ENCODE results near the gene GRAMD4. TPM values are rescaled to one million over a fixed set of nuclear protein-coding genes. Genes with fewer than 3 reads are reported as not detected.

Gene GRAMD4
- total RNA-seq, 2 experiments from 2014 or later = 50.4 to 52.0 TPM

DNA sequence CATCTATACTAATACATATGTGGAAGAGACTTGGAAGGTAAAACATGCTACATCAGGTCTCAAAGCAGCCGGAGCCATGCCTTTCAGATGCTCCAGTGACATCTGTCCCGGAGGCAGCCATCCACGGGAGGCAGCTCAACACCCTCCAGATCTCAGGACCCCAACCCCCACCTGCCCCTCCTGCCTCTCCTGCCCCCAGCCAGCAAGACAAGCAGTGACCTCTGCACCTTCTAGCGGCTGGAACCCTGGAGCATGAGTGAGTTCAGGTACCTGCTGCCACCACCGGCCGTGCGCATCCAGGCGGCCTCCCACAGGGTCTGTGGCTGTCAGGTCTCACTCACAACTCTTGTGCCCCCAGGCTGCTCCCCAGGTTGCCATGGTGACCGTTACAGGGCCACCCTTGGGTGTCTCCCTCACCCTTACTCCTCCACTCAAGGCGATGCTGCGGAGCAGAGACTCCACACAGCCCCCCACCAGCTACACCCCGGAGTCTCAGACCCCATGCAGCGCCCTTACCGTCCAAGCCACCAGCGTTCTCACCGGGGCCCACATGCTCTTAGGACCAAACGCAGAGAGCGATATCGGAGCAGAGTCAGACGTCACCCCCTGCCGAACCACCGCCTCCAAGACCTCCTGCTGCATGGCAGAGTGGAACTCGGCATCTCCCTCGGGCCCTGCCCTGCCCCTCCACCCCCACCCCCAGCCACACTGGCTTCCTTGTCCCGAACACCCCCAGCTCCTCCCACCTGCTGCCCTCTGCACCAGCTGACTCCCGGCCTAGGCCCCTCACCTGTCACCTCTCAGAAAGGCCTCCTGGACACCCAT lies 83.2 kb downstream of the GRAMD4 start:
- H3K4me1 Mint-ChIP-seq (ENCODE audit: low read depth) = no peaks in the 10 kb centered on the region
- peaks cover 45% of the 10 kb centered on the region for H3K36me3 Mint-ChIP-seq
- no peaks in the 10 kb centered on the region for H3K27me3 Mint-ChIP-seq
- no peak overlapping the region for H3K27ac Mint-ChIP-seq
- intact Hi-C loops (cut with micrococcal nuclease) = no loop called here
- CTCF ChIA-PET = interaction anchor here (1.2 kb wide), 1 partner anchor 140 kb away, joined by 6 read pairs; no protein-coding TSS in a partner anchor
- no peak overlapping the region for H3K4me3 Mint-ChIP-seq
- POLR2A ChIA-PET = no interaction called here
- H3K9me3 Mint-ChIP-seq = no peaks in the 10 kb centered on the region
- no peak for DNase-seq

DNA sequence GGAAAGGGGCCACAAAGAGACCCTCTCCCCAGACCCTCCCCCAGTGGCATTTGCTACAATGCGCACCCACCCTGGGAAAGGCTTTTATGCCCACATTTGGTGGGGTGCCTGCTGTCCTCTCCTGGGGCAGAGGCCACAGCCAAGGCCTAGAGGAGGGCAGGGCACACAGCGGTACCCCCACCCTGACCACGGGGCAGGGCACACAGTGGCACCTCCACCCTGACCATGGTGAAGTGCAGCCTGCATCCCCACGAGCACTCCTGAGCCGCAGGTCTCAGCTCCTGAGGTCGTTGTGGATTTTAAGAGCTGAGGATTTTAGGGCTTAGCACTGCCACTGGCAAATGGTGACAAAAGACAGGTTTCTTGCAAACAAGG lies 83.8 kb downstream of the GRAMD4 start:
- Mint-ChIP-seq H3K9me3 (no peaks in the 10 kb centered on the region), H3K27ac (no peak overlapping the region), H3K36me3 (peaks cover 46% of the 10 kb centered on the region), H3K4me1 (ENCODE audit: low read depth) (no peaks in the 10 kb centered on the region), H3K4me3 (no peak overlapping the region), H3K27me3 (no peaks in the 10 kb centered on the region)
- intact Hi-C loops (cut with micrococcal nuclease) = no loop called here
- no peak for DNase-seq
- CTCF ChIA-PET = no interaction called here
- POLR2A ChIA-PET = no interaction called here

DNA sequence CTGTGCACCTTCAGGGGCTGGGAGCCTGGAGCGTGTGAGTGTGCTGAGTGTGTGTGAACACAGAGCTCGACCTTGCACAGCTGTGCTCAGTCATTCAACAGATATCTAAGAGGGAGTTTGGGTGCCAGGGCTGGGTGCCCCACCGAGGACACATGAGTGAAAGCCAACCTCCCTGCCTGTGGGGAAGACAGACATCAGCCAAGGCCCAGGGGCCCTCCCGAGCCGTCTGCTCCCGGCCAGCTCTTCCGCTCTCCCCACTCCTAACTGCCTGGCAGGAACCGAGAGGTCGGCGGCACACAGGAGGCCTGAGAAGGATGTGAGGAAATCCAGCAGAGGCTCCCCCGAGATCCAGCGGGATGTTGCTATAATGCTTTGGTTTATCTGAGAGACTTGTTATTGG lies 85.9 kb downstream of the GRAMD4 start:
- peaks cover 53% of the 10 kb centered on the region for H3K36me3 Mint-ChIP-seq
- POLR2A ChIA-PET = no interaction called here
- intact Hi-C loops (cut with micrococcal nuclease) = no loop called here
- H3K4me1 Mint-ChIP-seq (ENCODE audit: low read depth) = peaks cover 7% of the 10 kb centered on the region
- no peak overlapping the region for H3K27ac Mint-ChIP-seq
- no peak for DNase-seq
- CTCF ChIA-PET = no interaction called here
- no peak overlapping the region for H3K4me3 Mint-ChIP-seq
- no peaks in the 10 kb centered on the region for H3K9me3 Mint-ChIP-seq
- no peaks in the 10 kb centered on the region for H3K27me3 Mint-ChIP-seq

DNA sequence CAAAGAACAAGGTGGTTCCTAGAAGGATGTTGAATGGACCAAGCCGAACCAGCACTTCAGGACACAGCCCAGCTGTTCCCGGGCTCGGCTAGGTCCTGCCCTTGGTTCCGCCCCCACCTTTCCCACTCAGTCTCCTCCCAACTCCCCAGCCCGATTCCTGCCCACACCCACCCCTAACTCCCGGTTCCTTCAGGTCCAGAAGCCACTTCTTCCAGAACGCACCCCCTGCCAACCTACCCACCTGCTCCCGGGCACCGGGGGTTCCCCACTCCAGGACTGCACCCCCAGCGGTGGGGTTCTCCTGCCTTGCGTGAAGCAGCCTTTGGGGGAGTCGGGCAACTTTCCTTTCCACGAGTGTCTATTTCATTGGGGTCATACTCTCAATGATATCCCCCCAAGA lies 87.1 kb downstream of the GRAMD4 start:
- H3K27me3 Mint-ChIP-seq = no peaks in the 10 kb centered on the region
- peaks cover 60% of the 10 kb centered on the region for H3K36me3 Mint-ChIP-seq
- intact Hi-C loops (cut with micrococcal nuclease) = no loop called here
- CTCF ChIA-PET = no interaction called here
- no peak overlapping the region for H3K4me3 Mint-ChIP-seq
- DNase-seq = no peak
- peaks cover 9% of the 10 kb centered on the region for H3K4me1 Mint-ChIP-seq (ENCODE audit: low read depth)
- no peak overlapping the region for H3K27ac Mint-ChIP-seq
- POLR2A ChIA-PET = no interaction called here
- no peaks in the 10 kb centered on the region for H3K9me3 Mint-ChIP-seq

DNA sequence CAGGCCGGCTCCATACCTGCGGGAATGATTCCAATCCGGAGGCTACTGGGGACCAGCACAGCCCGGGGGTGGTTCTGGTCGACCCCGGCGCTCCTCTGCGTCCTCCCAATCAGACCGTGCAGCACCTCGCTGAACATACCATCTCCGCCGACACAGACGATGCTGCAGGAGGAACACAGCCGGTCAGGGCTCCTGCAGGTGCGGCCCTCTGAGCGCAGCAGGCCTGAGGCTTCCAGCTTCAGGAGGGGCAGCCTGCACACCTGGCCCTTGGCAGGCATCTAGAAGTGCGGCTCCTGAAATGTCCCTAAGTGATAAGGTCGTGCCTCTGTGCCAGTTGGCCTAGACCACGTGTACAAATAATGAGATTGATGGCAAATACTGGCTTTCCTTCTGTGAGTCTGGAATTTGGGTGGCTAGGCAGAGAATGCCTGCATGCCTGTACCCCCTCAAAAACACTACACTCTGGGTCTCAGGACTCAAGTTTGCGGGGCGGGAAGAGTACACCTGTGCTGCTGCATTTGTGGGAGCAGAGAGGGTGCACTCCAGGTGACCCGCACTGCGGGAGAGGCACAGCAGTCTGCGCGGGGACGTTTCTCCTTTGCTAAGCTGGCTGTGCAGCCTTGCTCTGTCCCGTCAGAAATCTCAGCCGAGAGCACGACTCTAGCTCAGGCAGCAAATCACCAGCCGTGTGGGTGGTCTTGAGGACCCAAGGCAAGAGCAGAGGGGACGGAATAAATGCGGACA lies 87.8 kb downstream of the GRAMD4 start:
- peaks cover 63% of the 10 kb centered on the region for H3K36me3 Mint-ChIP-seq
- H3K4me3 Mint-ChIP-seq = no peak overlapping the region
- H3K27me3 Mint-ChIP-seq = no peaks in the 10 kb centered on the region
- H3K27ac Mint-ChIP-seq = no peak overlapping the region
- ChIA-PET CTCF (no interaction called here), POLR2A (no interaction called here)
- no peaks in the 10 kb centered on the region for H3K9me3 Mint-ChIP-seq
- peaks cover 11% of the 10 kb centered on the region for H3K4me1 Mint-ChIP-seq (ENCODE audit: low read depth)
- no peak for DNase-seq
- intact Hi-C loops (cut with micrococcal nuclease) = no loop called here

DNA sequence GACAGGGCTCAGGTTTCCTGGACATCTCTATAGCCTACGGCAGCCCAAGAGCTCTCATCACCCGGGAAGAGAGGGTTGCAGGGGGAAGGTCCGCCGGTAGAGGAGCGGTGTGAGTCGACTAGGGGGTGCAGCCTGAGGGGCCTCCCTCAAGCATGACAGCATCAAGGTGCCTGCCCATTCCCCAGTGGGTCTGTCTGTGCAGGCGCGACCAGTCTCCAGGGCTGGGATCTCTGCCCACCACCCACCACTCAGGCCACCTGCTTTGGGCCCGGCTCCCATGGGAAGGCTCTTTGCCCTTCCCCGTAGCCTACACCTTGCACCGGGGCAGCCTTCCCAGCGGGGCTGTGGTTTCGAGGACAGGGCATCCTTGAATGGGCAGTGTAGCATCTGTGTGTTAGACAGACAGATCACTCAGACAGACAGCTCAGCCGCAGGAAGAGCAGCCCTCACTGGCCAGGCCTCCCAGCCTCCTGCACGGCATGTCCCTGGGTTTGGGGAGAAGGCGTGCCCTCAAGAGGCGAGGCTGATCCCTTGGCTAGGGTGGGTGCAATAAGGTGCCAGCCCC lies 88.7 kb downstream of the GRAMD4 start:
- H3K27me3 Mint-ChIP-seq = no peaks in the 10 kb centered on the region

DNA sequence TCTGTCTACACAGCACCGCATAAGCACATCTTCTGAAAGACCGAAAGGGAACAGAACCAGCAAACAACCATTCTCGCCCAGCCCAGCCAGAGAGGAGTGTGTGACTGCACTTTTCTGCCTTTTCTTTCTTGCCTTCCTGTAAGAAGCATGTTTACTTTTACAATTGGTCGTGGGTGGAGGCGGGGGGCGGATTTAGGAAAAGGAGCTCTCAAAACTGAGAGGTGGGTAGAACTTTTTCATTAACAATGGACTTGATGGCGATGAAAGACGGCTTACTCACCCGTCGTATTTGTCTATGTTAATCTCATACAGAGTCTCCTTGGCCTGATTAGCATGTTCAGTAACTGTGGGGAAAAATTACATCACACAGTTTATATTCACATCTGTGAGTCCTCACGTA lies 90.6 kb downstream of the GRAMD4 start:
- ChIA-PET POLR2A (no interaction called here), CTCF (no interaction called here)
- peaks cover 60% of the 10 kb centered on the region for H3K36me3 Mint-ChIP-seq
- H3K4me3 Mint-ChIP-seq = no peak overlapping the region
- H3K9me3 Mint-ChIP-seq = no peaks in the 10 kb centered on the region
- intact Hi-C loops (cut with micrococcal nuclease) = no loop called here
- H3K27ac Mint-ChIP-seq = peak overlapping the region; percentile 75
- peaks cover 25% of the 10 kb centered on the region for H3K4me1 Mint-ChIP-seq (ENCODE audit: low read depth)
- no peaks in the 10 kb centered on the region for H3K27me3 Mint-ChIP-seq
- DNase-seq = peak; percentile 29

More for the DNA sequence above, 88.7 kb downstream of the GRAMD4 start:
- H3K27ac Mint-ChIP-seq = no peak overlapping the region
- H3K4me3 Mint-ChIP-seq = no peak overlapping the region
- POLR2A ChIA-PET = no interaction called here
- intact Hi-C loops (cut with micrococcal nuclease) = no loop called here
- peaks cover 66% of the 10 kb centered on the region for H3K36me3 Mint-ChIP-seq
- CTCF ChIA-PET = no interaction called here
- no peaks in the 10 kb centered on the region for H3K9me3 Mint-ChIP-seq
- peaks cover 15% of the 10 kb centered on the region for H3K4me1 Mint-ChIP-seq (ENCODE audit: low read depth)
- no peak for DNase-seq

DNA sequence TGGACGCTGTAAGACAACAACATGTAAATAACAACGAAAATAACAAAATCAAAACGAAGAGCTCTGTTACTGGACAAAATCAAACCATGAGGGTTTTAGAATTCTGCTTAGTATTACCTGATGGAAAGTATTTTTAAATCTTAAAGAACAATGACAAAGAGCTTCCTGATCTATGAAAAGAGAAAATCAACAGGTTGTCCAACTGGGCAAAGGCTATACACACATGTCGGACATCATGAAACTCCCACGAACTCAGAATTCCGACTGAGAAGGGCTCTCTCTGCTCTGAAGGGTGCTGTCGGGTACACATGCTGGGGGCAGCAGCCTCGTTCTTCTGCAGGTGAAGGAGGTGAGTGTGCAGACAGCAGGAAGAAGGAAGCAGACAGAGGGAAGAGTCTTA lies 92.1 kb downstream of the GRAMD4 start:
- peaks cover 53% of the 10 kb centered on the region for H3K36me3 Mint-ChIP-seq
- POLR2A ChIA-PET = no interaction called here
- no peaks in the 10 kb centered on the region for H3K27me3 Mint-ChIP-seq
- H3K27ac Mint-ChIP-seq = no peak overlapping the region
- no peak for DNase-seq
- CTCF ChIA-PET = no interaction called here
- H3K4me3 Mint-ChIP-seq = no peak overlapping the region
- intact Hi-C loops (cut with micrococcal nuclease) = no loop called here
- peaks cover 25% of the 10 kb centered on the region for H3K4me1 Mint-ChIP-seq (ENCODE audit: low read depth)
- H3K9me3 Mint-ChIP-seq = no peaks in the 10 kb centered on the region

DNA sequence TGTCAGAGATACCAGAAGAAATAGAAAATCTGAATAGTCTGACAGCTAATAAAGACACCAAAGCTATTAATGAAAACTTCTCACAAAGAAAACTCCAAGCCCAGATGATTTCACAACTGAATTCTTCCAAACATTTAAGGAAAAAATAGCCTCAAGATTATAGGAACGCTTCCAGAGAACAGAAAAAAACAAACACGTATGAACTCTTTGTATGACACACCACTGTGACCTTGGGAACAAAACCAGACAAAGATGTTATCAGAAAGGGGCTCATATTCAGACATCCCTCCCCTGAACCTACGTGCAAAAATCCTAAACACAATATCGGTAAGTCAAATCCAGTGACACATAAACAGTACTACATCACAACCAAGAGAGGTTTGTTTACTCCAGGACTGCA lies 94.4 kb downstream of the GRAMD4 start:
- no peaks in the 10 kb centered on the region for H3K9me3 Mint-ChIP-seq
- no peaks in the 10 kb centered on the region for H3K27me3 Mint-ChIP-seq
- no peak overlapping the region for H3K4me3 Mint-ChIP-seq
- intact Hi-C loops (cut with micrococcal nuclease) = no loop called here
- ChIA-PET POLR2A (no interaction called here), CTCF (interaction anchor here (1.0 to 1.9 kb wide), 2 partner anchors 44 to 151 kb away, joined by 3 to 8 read pairs; no protein-coding TSS in a partner anchor)
- DNase-seq = no peak
- peaks cover 25% of the 10 kb centered on the region for H3K4me1 Mint-ChIP-seq (ENCODE audit: low read depth)
- H3K27ac Mint-ChIP-seq = peak overlapping the region; percentile 28
- peaks cover 46% of the 10 kb centered on the region for H3K36me3 Mint-ChIP-seq

DNA sequence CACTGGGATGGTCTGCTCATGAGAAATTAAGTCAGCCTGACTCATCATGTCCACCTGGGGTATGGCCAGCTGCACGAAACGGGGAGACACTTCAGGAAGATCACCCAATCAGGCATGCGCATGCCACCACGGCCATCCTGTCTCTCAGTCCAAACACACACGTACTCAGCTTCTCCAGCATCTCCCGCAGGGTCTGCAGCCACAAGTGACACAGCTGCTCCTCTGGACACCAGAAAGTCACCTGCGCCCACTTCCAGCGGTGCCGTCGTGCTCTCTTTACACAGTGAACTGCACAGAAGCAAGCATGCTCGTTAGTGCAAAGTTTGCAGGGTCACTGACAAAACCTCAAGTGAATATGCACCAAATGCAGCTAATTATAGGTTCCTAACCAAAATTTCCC lies 99.7 kb downstream of the GRAMD4 start:
- H3K9me3 Mint-ChIP-seq = no peaks in the 10 kb centered on the region
- no peak overlapping the region for H3K4me3 Mint-ChIP-seq
- peak overlapping the region; percentile 8 for H3K27ac Mint-ChIP-seq
- POLR2A ChIA-PET = no interaction called here
- CTCF ChIA-PET = no interaction called here
- peaks cover 20% of the 10 kb centered on the region for H3K4me1 Mint-ChIP-seq (ENCODE audit: low read depth)
- intact Hi-C loops (cut with micrococcal nuclease) = no loop called here
- no peak for DNase-seq
- no peaks in the 10 kb centered on the region for H3K27me3 Mint-ChIP-seq
- peaks cover 30% of the 10 kb centered on the region for H3K36me3 Mint-ChIP-seq

DNA sequence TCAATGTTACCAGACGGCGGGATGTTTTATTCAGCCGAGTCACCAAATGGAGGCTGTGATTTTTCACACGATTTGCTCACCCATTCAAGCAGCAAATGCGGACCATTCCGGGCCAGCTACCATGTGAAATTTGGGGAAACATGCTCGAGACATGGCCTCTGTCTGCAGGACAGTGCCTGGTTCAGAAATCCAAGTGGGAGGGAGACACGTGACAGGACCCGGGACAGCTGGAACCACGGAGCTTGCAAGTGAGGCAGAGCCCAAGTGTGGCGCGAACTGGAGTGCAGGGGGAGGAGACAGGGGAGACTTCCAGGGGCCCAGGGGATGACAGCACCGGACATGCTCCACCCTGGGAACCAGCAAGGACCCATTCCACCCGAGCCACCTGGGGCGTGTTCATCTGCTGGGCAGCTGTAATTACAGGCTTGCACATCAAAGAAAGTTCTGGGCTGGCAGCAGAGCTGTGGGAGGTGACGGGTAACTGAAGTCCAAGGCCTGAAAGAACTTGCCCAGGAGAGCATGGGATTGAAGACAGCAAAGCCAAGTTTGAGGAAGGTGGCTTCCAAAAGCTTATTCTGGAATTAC lies 101.4 kb downstream of the GRAMD4 start:
- H3K9me3 Mint-ChIP-seq = no peaks in the 10 kb centered on the region
- DNase-seq = no peak
- H3K36me3 Mint-ChIP-seq = peaks cover 30% of the 10 kb centered on the region
- H3K4me3 Mint-ChIP-seq = no peak overlapping the region
- H3K27ac Mint-ChIP-seq = no peak overlapping the region
- CTCF ChIA-PET = interaction anchor here (0.7 to 1.7 kb wide), 2 partner anchors 82 to 158 kb away, joined by 3 to 4 read pairs; no protein-coding TSS in a partner anchor
- H3K4me1 Mint-ChIP-seq (ENCODE audit: low read depth) = peaks cover 14% of the 10 kb centered on the region
- H3K27me3 Mint-ChIP-seq = no peaks in the 10 kb centered on the region
- POLR2A ChIA-PET = no interaction called here
- intact Hi-C loops (cut with micrococcal nuclease) = no loop called here

DNA sequence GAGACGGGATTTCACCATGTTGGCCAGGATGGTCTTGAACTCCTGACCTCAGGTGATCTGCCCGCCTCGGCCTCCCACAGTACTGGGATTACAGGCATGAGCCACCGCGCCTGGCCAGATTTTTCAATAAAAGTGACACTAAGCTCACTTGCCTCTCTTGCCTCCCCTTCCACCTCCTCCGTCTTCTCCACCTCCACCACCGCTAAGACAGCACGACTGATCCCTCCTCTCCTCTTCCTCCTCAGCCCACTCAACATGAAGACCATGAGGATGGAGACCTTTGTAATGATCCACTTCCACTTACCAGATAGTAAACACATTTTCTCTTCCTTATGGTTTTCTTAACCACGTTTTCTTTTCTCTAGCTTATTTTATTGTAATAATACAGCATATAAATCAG lies 103.7 kb downstream of the GRAMD4 start:
- POLR2A ChIA-PET = no interaction called here

More for the DNA sequence above, 103.7 kb downstream of the GRAMD4 start:
- intact Hi-C loops (cut with micrococcal nuclease) = no loop called here
- Mint-ChIP-seq H3K4me3 (no peak overlapping the region), H3K27ac (no peak overlapping the region), H3K9me3 (no peaks in the 10 kb centered on the region), H3K4me1 (ENCODE audit: low read depth) (peaks cover 26% of the 10 kb centered on the region), H3K27me3 (no peaks in the 10 kb centered on the region), H3K36me3 (peaks cover 18% of the 10 kb centered on the region)
- no peak for DNase-seq
- CTCF ChIA-PET = interaction anchor here (1.2 kb wide), 1 partner anchor 35 kb away, joined by 3 read pairs; no protein-coding TSS in a partner anchor

All from activated CD4-positive, alpha-beta memory T cell treated with anti-CD3 and anti-CD28 coated beads for 36 hours (primary cell).